Activated CD8-positive, alpha-beta memory T cell treated with anti-CD3 and anti-CD28 coated beads, Interleukin-2, amount 10 ng/mL, durations not matched to agents 7 days and 5 days (primary cell): Measurements from ENCODE around the gene EXD3. TPM values are rescaled to one million over a fixed set of nuclear protein-coding genes. Genes with fewer than 3 reads are reported as not detected.

Experiments used
- ATAC-seq: fragments of 150-1000 bp; cut with Tn5 transposase; one replicate; pipeline ENCODE4 v1.10.0; 2021; ENCODE audit warnings: moderate library complexity
- CTCF ChIA-PET: fragments of 350-600 bp; sonication (Branson Sonifier 250); formaldehyde crosslinking; loops from one replicate; lab custom pipeline; 2021; ENCODE audit warnings: antibody characterized with exemption; lab: Charles Lee
- DNase-seq: peaks from one replicate; pipeline ENCODE4 v3.0.0-alpha.2; 2020
- H3K27ac Mint-ChIP-seq: one replicate; pipeline ENCODE4 v1.8.0; 2021; ENCODE audit warnings: mild to moderate bottlenecking, mixed read lengths
- H3K27me3 Mint-ChIP-seq: one replicate; pipeline ENCODE4 v1.8.0; 2021; ENCODE audit warnings: mixed read lengths
- H3K36me3 Mint-ChIP-seq: one replicate; pipeline ENCODE4 v1.8.0; 2021; ENCODE audit warnings: mild to moderate bottlenecking, mixed read lengths
- H3K4me1 Mint-ChIP-seq: one replicate; pipeline ENCODE4 v1.8.0; 2021; ENCODE audit warnings: mixed read lengths
- H3K4me3 Mint-ChIP-seq: one replicate; pipeline ENCODE4 v1.8.0; 2021; ENCODE audit warnings: mild to moderate bottlenecking, moderate library complexity, mixed read lengths
- H3K9me3 Mint-ChIP-seq: one replicate; pipeline ENCODE4 v1.8.0; 2022; ENCODE audit warnings: low read depth, mixed read lengths
- total RNA-seq, 2 experiments: library from RNA; stranded (reverse); gene quantifications; one replicate each; pipeline ENCODE4 v1.2.3, GENCODE V29; 2021

The EXD3 gene
- total RNA-seq, 2 experiments from 2014 or later: 9.2 to 19.8 TPM

DNA sequence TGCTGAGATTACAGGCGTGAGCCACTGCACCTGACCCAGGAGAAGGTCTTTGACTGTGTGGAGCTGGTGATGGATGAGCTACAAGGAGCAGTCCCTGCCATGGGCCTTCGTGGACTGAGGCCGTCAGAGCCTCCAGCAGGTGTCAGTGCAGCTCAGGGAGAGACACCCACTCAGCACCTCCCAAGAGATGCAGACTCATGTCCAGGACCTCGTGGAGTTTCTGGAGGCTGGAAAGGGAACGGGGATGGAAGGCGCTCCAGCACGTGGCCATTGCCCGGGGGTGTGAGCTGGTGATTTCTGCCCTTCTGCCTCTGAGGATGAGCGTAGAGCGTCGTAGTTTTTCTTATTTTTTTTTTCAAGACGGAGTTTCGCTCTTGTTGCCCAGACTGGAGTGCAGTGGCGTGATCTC lies 136.0 kb downstream of the EXD3 start:
- Mint-ChIP-seq H3K27me3 (peaks cover 10% of the 10 kb centered on the region), H3K4me3 (no peak overlapping the region), H3K4me1 (peaks cover 3% of the 10 kb centered on the region), H3K9me3 (no peaks in the 10 kb centered on the region), H3K36me3 (no peaks in the 10 kb centered on the region), H3K27ac (no peak overlapping the region)
- CTCF ChIA-PET: interaction anchor here (0.6 to 2.3 kb wide), 9 partner anchors 10 to 176 kb away, joined by 3 to 10 read pairs (median 4); partner anchors contain the start of genes NRARP and TOR4A
- no peak for DNase-seq
- peak; percentile 67 for ATAC-seq

- ATAC-seq (no peak), DNase-seq (no peak)
- H3K4me3 Mint-ChIP-seq: no peak overlapping the region
- peaks cover 2% of the 10 kb centered on the region for H3K36me3 Mint-ChIP-seq
- peaks cover 4% of the 10 kb centered on the region for H3K27me3 Mint-ChIP-seq
- H3K4me1 Mint-ChIP-seq: peaks cover 9% of the 10 kb centered on the region
- H3K9me3 Mint-ChIP-seq: no peaks in the 10 kb centered on the region
- CTCF ChIA-PET: interaction anchor here (1.4 kb wide), 1 partner anchor 20 kb away, joined by 4 read pairs; the partner anchor contains the start of gene NRARP
- H3K27ac Mint-ChIP-seq: no peak overlapping the region
Measured at GRCh38 chr9:137281345-137282116, 141.4 kb downstream of the EXD3 start.

GRCh38 chr9:137280474-137281344 lies 142.3 kb downstream of the EXD3 start:
- peaks cover 3% of the 10 kb centered on the region for H3K27me3 Mint-ChIP-seq
- H3K36me3 Mint-ChIP-seq: peaks cover 2% of the 10 kb centered on the region
- CTCF ChIA-PET: interaction anchor here (1.1 to 1.8 kb wide), 3 partner anchors 44 to 254 kb away, joined by 3 to 5 read pairs (median 3); partner anchors contain the start of genes EXD3 and NOXA1
- ATAC-seq: no peak
- no peak for DNase-seq
- no peak overlapping the region for H3K27ac Mint-ChIP-seq
- no peak overlapping the region for H3K4me3 Mint-ChIP-seq
- H3K9me3 Mint-ChIP-seq: no peaks in the 10 kb centered on the region
- H3K4me1 Mint-ChIP-seq: peaks cover 9% of the 10 kb centered on the region

- Mint-ChIP-seq H3K4me3 (no peak overlapping the region), H3K4me1 (peaks cover 9% of the 10 kb centered on the region), H3K9me3 (no peaks in the 10 kb centered on the region), H3K36me3 (peaks cover 2% of the 10 kb centered on the region), H3K27ac (no peak overlapping the region), H3K27me3 (peaks cover 3% of the 10 kb centered on the region)
- CTCF ChIA-PET: interaction anchor here (1.1 to 1.8 kb wide), 3 partner anchors 43 to 255 kb away, joined by 3 to 5 read pairs (median 3); partner anchors contain the start of genes EXD3 and NOXA1
- DNase-seq: no peak
- ATAC-seq: no peak
Measured at GRCh38 chr9:137279741-137280473, 143.1 kb downstream of the EXD3 start.

GRCh38 chr9:137278721-137279711 lies 143.9 kb downstream of the EXD3 start:
- no peak overlapping the region for H3K27ac Mint-ChIP-seq
- H3K9me3 Mint-ChIP-seq: no peaks in the 10 kb centered on the region
- H3K27me3 Mint-ChIP-seq: peaks cover 3% of the 10 kb centered on the region
- peaks cover 9% of the 10 kb centered on the region for H3K4me1 Mint-ChIP-seq
- CTCF ChIA-PET: interaction anchor here (1.1 to 1.8 kb wide), 2 partner anchors 42 to 256 kb away, joined by 3 to 5 read pairs; no protein-coding TSS in a partner anchor
- peaks cover 2% of the 10 kb centered on the region for H3K36me3 Mint-ChIP-seq
- ATAC-seq (no peak), DNase-seq (no peak)
- H3K4me3 Mint-ChIP-seq: no peak overlapping the region

- peak overlapping the region; percentile 70 for H3K4me3 Mint-ChIP-seq
- CTCF ChIA-PET: interaction anchor here (0.7 to 1.5 kb wide), 10 partner anchors 9 to 243 kb away, joined by 3 to 7 read pairs (median 3); partner anchors contain the start of genes ANAPC2, NRARP and SSNA1
- peaks cover 9% of the 10 kb centered on the region for H3K4me1 Mint-ChIP-seq
- DNase-seq (no peak), ATAC-seq (peak; percentile 16)
- H3K36me3 Mint-ChIP-seq: peaks cover 2% of the 10 kb centered on the region
- H3K27ac Mint-ChIP-seq: peak overlapping the region; percentile 74
- peaks cover 3% of the 10 kb centered on the region for H3K27me3 Mint-ChIP-seq
- no peaks in the 10 kb centered on the region for H3K9me3 Mint-ChIP-seq
Measured at GRCh38 chr9:137278061-137278701, 144.8 kb downstream of the EXD3 start.

- peaks cover 2% of the 10 kb centered on the region for H3K36me3 Mint-ChIP-seq
- peak; percentile 79 for ATAC-seq
- peaks cover 7% of the 10 kb centered on the region for H3K4me1 Mint-ChIP-seq
- peak; percentile 73 for DNase-seq
- no peaks in the 10 kb centered on the region for H3K9me3 Mint-ChIP-seq
- peaks cover 1% of the 10 kb centered on the region for H3K27me3 Mint-ChIP-seq
- peak within 1 kb of the TSS; percentile 70 for H3K4me3 Mint-ChIP-seq
- CTCF ChIA-PET: interaction anchor here (0.7 to 1.5 kb wide), 11 partner anchors 9 to 243 kb away, joined by 3 to 7 read pairs (median 3); partner anchors contain the start of genes ANAPC2, NRARP and SSNA1
- H3K27ac Mint-ChIP-seq: peak within 1 kb of the TSS; percentile 74
Measured at GRCh38 chr9:137277329-137278041, 145.5 kb downstream of the EXD3 start, which contains the start of gene TOR4A. TSS of gene TOR4A (plus strand) at chr9:137277726. CDS start at chr9:137278690, 964 bp downstream.

GRCh38 chr9:137276473-137277328 lies 146.3 kb downstream of the EXD3 start:
- DNase-seq (no peak), ATAC-seq (no peak)
- Mint-ChIP-seq H3K27me3 (no peaks in the 10 kb centered on the region), H3K27ac (no peak overlapping the region), H3K4me3 (no peak overlapping the region), H3K36me3 (peaks cover 2% of the 10 kb centered on the region), H3K4me1 (peaks cover 6% of the 10 kb centered on the region), H3K9me3 (no peaks in the 10 kb centered on the region)
- CTCF ChIA-PET: interaction anchor here (0.6 to 1.5 kb wide), 10 partner anchors 9 to 242 kb away, joined by 3 to 7 read pairs (median 3); partner anchors contain the start of gene NRARP

- H3K4me1 Mint-ChIP-seq: peaks cover 13% of the 10 kb centered on the region
- no peak overlapping the region for H3K27ac Mint-ChIP-seq
- DNase-seq (no peak), ATAC-seq (no peak)
- H3K4me3 Mint-ChIP-seq: no peak overlapping the region
- H3K27me3 Mint-ChIP-seq: no peaks in the 10 kb centered on the region
- peaks cover 4% of the 10 kb centered on the region for H3K36me3 Mint-ChIP-seq
- CTCF ChIA-PET: interaction anchor here (0.6 kb wide), 1 partner anchor 39 kb away, joined by 3 read pairs; no protein-coding TSS in a partner anchor
- no peaks in the 10 kb centered on the region for H3K9me3 Mint-ChIP-seq
Measured at GRCh38 chr9:137275588-137276472, 147.1 kb downstream of the EXD3 start.
